ENCODE data around the gene MYCBP2.
A peak's percentile ranks its signal among the peaks of the same experiment; 100 is the strongest.
"Not testable (repeated sequence)": the region's sequence is repeated elsewhere in the genome, so short reads cannot be mapped to it uniquely, and the experiment has no call there.

The MYCBP2 gene, protein sequence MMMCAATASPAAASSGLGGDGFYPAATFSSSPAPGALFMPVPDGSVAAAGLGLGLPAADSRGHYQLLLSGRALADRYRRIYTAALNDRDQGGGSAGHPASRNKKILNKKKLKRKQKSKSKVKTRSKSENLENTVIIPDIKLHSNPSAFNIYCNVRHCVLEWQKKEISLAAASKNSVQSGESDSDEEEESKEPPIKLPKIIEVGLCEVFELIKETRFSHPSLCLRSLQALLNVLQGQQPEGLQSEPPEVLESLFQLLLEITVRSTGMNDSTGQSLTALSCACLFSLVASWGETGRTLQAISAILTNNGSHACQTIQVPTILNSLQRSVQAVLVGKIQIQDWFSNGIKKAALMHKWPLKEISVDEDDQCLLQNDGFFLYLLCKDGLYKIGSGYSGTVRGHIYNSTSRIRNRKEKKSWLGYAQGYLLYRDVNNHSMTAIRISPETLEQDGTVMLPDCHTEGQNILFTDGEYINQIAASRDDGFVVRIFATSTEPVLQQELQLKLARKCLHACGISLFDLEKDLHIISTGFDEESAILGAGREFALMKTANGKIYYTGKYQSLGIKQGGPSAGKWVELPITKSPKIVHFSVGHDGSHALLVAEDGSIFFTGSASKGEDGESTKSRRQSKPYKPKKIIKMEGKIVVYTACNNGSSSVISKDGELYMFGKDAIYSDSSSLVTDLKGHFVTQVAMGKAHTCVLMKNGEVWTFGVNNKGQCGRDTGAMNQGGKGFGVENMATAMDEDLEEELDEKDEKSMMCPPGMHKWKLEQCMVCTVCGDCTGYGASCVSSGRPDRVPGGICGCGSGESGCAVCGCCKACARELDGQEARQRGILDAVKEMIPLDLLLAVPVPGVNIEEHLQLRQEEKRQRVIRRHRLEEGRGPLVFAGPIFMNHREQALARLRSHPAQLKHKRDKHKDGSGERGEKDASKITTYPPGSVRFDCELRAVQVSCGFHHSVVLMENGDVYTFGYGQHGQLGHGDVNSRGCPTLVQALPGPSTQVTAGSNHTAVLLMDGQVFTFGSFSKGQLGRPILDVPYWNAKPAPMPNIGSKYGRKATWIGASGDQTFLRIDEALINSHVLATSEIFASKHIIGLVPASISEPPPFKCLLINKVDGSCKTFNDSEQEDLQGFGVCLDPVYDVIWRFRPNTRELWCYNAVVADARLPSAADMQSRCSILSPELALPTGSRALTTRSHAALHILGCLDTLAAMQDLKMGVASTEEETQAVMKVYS (N-terminal part only)

DNA sequence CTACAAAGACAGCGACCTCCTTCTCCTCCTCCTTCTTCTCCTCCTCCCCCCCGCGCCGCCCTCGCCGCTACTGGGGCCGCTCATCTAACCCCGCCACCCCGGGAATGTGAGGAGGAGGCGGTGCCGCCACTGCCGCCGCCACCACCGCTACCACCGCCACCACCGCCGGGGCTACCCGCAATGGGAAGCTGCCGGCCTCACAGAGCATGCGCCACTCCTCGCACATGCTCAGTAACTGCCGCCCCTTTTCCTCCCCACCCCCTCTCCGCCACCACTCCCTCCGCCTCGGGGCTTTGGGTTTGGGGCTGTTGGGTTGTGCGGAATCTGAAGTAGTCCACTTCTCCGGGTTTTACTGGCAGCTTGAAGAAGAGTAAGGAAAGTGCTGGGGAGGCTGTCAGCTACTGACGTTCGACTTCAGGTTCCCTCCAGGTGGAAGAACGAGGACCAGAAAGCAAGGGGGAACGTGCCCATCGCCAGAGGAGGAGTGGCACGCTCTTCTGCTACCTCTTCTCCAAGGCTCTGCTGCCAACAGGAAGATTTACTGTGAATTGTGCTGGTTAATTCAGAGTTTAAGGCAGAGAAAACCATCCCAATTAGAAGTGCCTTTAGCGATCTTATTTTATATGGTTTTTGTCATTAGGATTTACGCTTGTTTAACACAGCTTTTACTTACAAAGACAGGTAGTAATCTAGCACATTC lies at the start of gene MYCBP2:
TSS of gene MYCBP2 (minus strand) at position 190 of the 700 bp plus-strand sequence. CDS start 319 bp downstream, outside the sequence.
- peak; percentile 98 for DNase-seq

DNA sequence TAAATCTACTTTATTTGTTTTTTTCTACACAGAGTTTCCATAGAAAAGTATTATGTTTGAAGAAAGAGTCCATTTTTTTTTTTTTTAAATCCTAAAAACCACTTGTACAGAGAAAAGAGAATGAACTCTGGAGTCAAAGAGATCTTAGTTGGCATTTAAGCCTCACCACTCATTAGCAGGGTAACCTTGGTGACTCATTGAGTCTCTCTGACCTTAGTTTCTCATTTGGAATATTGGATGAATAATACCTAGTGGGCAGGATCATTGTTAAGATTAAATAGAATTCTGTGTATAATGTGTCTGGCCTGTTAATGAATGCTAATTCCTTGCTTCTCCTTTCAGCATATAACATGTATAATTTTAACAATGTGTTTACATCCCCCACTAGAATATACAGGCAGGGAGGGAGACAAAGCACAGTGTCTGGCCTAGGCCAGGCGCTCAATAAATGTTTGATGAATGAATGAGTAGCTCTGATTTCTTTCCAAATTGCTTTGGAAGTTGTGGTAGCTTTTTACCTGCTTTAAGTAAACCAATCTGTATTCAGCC lies 48.7 kb upstream of the MYCBP2 start:
- DNase-seq, result no peak

DNA sequence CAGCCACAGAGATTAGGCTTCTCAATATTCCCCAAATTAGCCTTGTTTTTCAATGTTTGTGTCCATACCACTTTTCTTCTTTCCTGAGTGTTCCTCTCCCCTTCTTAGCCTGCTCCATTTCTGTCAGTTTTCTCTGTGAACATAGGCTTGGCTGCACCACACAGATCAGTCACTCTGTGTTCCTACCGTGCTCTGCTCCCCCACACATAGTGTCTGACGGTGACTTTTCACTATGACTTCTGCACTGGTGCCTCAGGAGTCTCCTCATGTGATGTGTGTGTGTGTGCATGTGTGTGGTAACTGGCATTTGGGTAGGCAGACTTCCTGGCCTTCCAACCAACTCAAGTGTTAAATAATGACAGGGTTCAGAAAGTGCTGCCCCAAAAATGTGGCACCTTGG lies 47.9 kb upstream of the MYCBP2 start:
- peak; percentile 8 for DNase-seq

DNA sequence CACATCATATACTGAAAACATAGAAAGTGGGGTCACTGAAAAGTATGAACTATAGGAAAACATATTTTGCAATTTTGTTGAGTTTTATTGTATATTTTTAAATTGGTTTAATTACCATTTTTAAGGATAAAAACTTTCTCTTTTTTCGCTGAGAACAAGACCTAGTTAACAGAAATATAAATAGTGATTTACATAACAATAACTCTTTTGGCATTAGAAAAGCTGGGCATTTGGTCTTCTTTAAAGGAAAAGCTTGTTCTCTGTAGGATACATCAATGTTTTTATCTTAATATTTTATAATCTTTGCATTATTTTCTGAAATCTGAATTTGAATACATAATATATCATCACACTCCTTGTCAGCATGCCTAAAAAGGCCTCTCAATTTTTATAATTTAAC lies 47.4 kb upstream of the MYCBP2 start:
- DNase-seq, result no peak

DNA sequence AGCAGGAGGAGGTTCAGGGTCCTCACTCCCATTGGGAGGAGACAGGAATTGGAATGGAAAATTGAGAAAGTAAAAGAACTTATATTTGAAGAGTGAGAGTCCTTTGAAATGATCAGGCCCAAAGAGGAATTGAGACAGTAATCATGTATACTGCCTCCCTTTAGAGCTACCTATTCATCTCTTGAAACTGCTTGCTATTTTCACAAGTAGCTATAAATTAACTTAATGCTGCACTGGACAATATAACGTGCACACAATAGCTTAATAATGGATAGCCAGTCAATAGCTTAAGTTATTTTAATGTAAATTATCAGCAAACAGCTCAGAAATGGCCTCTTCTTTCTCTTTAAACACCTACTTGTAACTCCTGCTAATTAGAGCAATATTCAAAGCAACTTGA lies 46.6 kb upstream of the MYCBP2 start:
- DNase-seq, result no peak

DNA sequence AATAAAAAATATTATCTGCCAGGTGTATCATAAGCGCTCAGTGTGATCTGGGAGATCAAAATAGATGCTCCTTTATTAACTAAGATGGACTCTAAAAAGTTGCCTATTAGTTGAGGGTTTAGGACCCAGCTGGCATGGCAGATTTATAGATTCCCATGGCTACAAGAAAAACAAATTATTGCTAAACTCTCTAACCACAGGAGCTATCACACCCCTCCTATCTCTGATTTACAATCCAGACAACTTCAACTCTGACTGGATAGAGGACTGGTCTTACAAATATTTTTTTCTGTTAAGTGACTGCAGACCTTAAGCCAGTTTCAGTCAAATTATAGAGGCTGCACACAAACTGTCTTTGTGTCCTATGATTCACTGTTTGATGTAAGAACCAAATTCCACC lies 45.4 kb upstream of the MYCBP2 start:
- no peak for DNase-seq

DNA sequence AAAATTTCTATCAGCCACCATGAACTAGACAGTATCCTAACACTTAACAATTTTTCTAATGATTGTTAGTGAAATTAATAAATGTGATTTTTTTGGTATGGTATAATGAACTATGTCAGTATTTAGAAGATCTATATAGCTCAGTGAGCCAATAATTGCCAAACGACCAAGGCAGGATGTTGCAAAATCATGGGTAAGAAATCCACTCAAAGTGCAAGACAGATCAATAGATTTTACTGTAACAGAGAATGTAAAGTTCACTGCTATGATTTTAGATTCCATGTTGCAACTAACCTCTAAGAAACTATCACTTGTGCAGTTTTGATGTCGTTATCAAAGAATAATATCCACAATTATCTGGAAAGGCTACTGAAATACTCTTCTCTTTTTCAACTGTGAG lies 44.0 kb upstream of the MYCBP2 start:
- DNase-seq, result no peak

DNA sequence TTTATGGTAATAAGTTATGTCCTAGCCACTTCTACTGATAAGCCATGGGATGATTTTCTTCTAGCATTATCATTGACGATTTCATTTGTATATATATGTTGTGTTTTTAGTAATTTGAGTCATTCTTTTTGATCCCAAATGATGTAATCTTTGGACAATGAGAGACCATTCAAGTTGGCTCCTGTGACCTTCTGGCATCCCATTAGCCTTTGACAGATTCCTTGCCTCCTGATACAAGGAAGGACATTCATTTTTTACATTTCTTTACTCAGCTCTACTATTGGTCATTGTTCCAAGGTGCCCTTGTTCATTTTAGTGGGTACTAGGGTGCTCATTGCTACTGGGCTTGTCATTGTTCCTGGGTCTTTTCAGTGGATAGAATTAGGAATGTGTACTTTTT lies 35.3 kb upstream of the MYCBP2 start:
- no peak for DNase-seq

DNA sequence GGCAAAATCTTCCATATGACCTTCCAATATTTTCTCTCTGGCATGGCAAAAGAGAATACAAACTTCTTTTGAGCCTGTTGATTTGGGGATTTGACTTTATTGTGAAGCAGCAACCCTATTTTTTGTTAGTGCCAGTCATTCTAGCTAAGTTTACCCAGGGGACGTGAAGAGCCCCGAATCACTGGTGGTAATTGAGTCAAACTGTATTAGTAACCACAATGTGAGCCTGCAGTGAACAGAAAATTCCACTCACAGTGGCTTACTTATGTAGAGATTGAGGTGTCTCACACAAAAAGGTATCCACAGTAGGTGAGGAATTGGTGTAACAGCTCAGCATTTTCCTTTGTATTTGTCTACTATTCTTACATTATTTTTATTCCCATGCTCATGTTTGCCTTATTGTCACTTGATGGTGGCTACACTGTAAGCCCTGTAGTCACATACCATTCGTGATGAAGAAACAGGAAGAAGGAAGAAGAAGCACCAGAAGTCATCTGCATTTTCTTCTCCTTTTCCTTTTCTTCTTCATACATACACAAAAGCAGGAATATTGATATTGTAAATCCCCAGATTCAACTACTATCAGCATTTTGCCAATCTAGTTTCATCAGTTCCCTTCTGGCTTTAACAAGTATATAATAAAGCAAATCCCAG lies 33.3 kb upstream of the MYCBP2 start:
- no peak for DNase-seq

DNA sequence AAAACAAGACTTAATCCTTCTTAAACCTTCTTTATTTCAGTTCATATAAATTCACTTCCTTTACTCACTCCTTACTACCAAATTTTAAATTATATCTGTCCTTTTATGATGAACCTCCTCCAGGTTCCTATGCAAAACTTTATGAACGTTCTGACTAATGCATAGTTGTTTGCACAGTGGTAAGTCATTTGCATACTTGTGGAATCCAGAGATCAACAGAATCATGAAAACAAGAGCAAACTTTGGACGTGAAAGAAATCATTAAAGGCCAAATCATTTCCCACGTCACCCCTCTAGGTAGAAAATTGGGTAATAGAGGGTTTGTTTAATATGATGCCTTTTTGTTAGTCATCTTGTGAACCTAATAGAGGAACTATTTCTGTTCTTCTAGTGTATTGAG lies 32.3 kb upstream of the MYCBP2 start:
- DNase-seq, result no peak

DNA sequence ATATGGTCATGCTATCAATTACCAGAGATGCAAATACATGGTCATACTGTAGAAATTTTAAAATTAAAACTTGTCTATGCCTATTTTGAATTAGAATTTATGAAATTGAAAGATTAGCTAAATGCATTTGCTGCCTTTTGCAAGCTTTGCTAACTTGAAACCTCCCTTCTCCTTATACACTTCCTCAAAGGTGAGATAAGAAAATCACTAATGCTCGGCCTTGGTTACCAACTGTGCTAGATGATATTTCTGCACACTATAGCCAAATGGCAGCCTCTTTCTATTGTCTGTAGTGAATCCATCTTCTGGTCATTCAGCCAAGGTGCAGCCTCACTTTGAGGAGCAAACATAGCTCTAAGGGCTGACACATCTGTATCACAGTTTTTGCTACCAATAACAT lies 31.1 kb upstream of the MYCBP2 start:
- no peak for DNase-seq

DNA sequence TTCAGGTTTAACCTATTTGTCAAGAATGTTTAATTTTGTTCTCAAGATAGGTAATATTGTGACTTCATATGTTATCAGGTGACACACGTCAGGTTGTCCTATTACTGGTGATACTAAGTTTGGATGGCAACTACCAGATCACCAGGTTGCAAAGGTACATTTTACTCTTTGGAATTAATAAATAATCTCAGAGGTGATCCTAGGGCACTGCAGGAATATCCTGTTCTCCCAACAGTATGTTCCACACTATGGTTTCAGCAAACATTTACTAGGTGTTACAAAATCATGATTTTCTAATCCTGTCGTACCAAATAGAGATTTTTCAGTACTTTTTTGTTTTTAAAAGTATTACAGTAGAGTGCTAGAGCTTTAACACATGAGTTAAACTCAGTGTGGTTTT lies 29.3 kb upstream of the MYCBP2 start:
- DNase-seq, result no peak

DNA sequence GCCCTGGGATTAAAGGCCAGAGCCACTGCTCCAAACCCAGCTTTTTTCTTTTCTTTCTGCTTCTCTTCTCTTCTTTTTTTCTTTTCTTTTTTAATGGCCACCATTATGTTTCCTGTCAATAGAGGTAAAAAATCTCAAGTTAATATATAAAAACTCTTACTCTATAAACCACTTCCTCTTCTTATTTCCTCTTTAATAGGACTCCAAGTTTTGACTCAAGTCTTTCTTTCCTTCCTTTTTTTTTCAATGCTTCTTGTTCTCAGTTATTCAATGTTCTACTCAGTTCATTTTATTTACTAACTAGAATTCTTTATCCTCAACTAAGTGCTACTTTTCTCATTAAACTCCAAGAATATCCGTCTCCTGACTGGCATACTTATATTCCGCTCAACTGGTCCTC lies 27.1 kb upstream of the MYCBP2 start:
- no peak for DNase-seq

DNA sequence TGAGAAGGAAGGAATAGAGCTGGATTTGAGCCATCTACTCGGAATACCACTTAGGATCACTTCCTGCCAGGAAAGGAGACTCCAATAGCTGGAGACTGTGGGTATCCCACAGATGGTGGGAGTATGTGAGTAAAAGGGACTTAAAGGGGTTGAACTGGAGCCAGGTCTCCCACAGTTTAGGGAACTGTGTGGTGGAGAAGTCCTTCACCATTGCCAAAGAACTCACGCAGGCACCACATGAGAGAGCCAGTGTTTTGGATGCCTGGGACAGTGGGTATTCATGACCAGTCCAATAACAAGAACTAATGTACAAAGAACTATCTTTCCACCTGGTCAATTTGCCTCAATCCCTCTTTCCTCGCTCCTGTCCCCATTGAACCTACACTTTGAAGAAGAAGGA lies 24.4 kb upstream of the MYCBP2 start:
- DNase-seq, result no peak

DNA sequence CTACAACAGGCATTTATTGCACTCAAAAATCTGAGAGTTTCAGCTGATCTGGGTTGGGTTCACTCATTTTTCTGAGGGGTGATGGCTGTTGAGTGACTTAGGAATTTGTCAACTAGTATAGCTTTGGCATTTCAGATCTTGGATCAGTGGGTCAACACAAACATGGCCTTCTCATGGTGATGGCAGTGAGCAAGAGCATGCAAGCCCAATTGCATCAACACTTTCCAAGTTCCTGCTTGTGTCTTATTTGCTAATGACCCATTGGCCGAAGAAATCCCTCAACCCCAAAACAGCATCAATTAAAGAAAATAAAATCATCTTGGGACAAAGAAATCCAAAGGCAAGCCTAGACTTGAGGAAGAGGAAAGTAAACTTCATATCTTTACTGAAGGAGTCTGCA lies 23.9 kb upstream of the MYCBP2 start:
- DNase-seq, result no peak

DNA sequence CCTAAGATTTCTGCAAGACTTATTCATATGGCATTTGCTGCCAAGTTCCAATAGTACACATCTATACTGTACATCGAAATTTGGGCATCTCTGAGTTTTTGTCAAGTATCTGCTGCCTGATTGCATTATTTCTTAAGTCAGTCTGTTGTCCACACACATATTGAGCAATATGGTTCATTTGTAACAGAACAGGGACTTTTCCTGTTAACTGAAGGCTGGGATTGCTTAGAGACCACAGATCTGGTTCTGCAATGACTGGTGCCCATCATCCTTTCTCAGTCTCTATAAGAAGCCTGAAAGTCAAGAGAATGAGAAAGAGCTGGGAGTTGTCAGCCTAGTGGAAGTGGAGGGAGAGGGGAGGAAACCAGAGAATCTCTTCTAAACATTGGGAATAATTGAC lies 22.5 kb upstream of the MYCBP2 start:
- peak; percentile 18 for DNase-seq

DNA sequence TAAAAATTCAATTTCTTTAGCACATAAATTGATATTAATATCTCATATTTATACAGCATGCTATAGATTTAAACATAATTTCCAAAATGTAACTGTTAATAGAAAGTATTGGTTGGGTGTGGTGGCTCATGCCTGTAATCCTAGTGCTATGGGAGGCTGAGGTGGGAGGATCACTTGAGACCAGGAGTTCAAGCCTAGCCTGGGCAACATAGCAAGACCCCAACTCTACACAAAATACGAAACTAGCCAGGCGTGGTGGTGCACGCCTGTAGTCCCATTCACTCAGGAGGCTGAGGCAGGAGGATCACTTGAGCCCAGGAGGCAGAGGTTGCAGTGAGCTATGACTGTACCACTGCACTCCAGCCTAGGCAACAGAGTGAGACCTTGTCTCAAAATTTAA lies 20.5 kb upstream of the MYCBP2 start:
- DNase-seq, result not testable (repeated sequence)

DNA sequence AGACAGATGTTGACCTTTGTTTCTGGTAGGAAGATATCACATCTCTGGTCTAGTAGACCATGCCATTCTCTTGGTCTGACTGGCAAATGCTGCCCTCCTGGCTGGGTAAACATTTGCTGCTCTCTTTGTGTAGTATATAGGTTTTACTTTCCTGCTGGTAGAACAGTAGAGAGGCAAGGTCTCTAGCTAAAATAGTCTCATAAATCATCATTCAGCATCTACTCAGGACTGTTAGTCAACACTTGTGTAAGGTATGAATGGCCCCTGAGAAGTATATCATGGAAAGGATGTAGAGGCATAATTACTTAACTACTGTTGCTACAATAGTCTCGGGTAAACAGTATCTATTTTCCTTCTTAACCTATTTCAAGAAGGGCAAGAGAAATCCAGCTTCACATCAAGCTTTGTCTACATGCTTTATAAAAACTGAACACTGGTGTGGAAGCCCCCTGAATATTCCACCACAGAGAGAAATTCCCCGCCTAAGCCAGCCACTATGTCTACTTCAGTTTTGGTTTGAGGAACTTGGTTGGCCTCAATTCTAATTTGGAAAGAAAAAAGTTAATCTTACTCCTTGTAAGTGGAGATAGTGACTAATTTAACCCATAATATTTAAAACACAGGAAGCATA lies 18.4 kb upstream of the MYCBP2 start:
- peak; percentile 51 for DNase-seq

DNA sequence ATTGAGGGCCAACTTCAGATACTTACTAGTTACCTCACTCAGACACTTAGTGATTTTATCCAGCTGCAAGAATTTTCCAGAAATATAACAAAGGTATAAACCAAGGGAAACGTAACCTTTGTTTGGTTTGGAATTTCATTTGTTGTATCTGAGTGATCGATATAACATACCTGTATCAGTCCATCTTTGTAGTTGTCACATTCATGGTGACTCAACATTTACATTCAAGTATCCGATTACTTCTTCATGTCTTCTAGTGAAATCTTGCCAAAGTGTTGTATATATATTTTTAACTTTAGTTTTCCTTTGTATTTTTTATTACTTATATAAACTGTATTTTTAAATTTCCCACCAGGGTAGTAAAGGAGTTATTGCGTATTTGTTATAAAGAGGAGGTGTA lies 16.9 kb upstream of the MYCBP2 start:
- no peak for DNase-seq

DNA sequence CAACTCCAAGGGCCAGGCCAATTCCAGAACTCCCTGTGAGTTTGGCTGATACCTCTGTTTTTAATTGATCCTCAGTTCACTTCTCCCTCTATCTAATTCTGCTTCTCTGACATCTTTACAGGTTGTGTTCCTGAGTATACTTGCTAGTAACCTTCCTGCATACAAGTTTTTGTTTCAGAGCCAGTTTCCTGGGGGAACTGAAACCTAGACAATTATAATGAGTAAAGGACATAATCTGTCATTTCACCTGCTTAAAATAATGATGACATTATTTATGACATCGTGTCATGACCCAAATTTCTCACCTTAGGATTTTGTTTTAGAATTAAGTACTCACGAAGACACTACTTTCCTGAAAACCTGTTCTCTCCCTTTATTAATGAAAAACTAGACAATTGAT lies 12.5 kb upstream of the MYCBP2 start:
- no peak for DNase-seq

DNA sequence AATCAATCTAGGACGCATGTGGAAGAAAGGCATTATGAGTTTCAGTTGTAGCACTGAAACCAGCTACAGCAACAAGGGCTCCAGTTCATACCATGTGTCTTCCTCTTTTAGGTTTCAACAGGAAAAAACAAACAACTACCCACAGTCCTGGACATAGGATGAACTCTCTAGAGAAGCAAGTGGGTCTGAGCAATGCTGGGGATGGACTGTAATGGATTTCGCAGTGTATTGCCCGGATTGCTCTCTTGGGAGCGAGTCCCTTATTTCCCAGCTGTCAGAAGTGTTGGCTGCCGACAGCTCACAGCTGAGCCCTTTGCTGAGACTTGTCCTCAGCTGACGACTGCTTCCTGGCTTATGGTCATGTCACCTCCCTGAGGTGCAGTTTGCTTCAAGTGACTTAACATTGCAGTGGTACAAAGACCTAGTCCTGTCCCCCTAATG lies 12.1 kb upstream of the MYCBP2 start:
- DNase-seq, result no peak
